HCT116 (cell line): ENCODE data around the gene ALMS1. TPM values are rescaled to one million over a fixed set of nuclear protein-coding genes. Genes with fewer than 3 reads are reported as not detected.

Experiments used
- ATAC-seq: fragments of 200-7000 bp; cut with Tn5 transposase; 2 replicates; pipeline ENCODE4 v1.9.1; 2020; ENCODE audit warnings: mild to moderate bottlenecking, moderate library complexity
- BruUV-seq: library from RNA; stranded (reverse); fragments of 400-500 nt; replicated peaks from 2 replicates; lab custom pipeline; 2021; lab: Mats Ljungman, UMichigan
- CTCF ChIA-PET: fragments of 300-600 bp; sonication (Branson Sonifier 250); formaldehyde crosslinking; loops from one replicate; lab custom pipeline; 2021; ENCODE audit warnings: antibody characterized with exemption; lab: Charles Lee
- POLR2A ChIA-PET: fragments of 300-600, 350-600 bp; sonication (Branson Sonifier 250); formaldehyde crosslinking; loops from one replicate; lab custom pipeline; 2021; ENCODE audit warnings: antibody characterized with exemption; lab: Charles Lee
- RAD21 ChIA-PET, 2 experiments: fragments of 300-600 bp; sonication (Branson Sonifier 250); formaldehyde crosslinking; loops; one replicate each; lab custom pipeline; 2023; ENCODE audit warnings: low total read pairs in 2 of 2; ENCODE audit not compliant: uncharacterized antibody in 2 of 2, unreplicated experiment in 2 of 2, low non-redundant PET in 1 of 2; lab: Charles Lee
- DNase-seq: peaks from one replicate; pipeline ENCODE4 v3.0.0-alpha.2; 2010; ENCODE audit warnings: low read depth, low spot score
- H2AFZ ChIP-seq: fragments of 200-600 bp; shearing (Covaris generic), sonication (generic); 2 replicates; pipeline ENCODE4 v1.6.1; 2017; ENCODE audit warnings: low read depth, mixed run types, mixed read lengths, antibody characterized with exemption, low read length; ENCODE audit not compliant: poor library complexity, severe bottlenecking
- H3K27ac ChIP-seq: 2 replicates; pipeline ENCODE4 v1.5.1; 2012; ENCODE audit warnings: low read depth, low read length
- H3K27me3 ChIP-seq: fragments of 200-600 bp; sonication (generic); 2 replicates; pipeline ENCODE4 v1.6.1; 2016; ENCODE audit warnings: mixed run types, low read length, mixed read lengths; ENCODE audit not compliant: insufficient read depth
- H3K36me3 ChIP-seq, 2 experiments: fragments of 200-500 bp in 1 of 2; fragments of 200-600 bp in 1 of 2; sonication (Bioruptor generic) in 1 of 2; sonication (generic) in 1 of 2; 2 replicates each; pipeline versions ENCODE4 v1.5.1 to v1.6.1; 2014 to 2016; ENCODE audit warnings: low read length in 2 of 2, inconsistent platforms in 1 of 2, mixed read lengths in 1 of 2, mixed run types in 1 of 2; ENCODE audit not compliant: insufficient read depth in 2 of 2, control insufficient read depth in 1 of 2
- H3K4me1 ChIP-seq, 2 experiments: fragments of 200-600 bp in 1 of 2; sonication (generic) in 1 of 2; 2 replicates each; pipeline versions ENCODE4 v1.5.1 to v1.6.1; 2012 to 2017; ENCODE audit warnings: low read length in 2 of 2, inconsistent platforms in 1 of 2, mild to moderate bottlenecking in 1 of 2, mixed read lengths in 1 of 2, mixed run types in 1 of 2, moderate library complexity in 1 of 2; ENCODE audit not compliant: insufficient read depth in 2 of 2, control insufficient read depth in 1 of 2
- H3K4me2 ChIP-seq: fragments of 200-600 bp; sonication (generic); 2 replicates; pipeline ENCODE4 v1.6.1; 2017; ENCODE audit warnings: mixed run types, low read length, mixed read lengths
- H3K4me3 ChIP-seq, 2 experiments: fragments of 200-600 bp in 1 of 2; sonication (generic) in 1 of 2; replicated peaks in 1 of 2; 2 replicates each; pipeline ENCODE4 v1.5.1; 2011 to 2016; ENCODE audit warnings: low read length in 2 of 2, control low read depth in 1 of 2, low read depth in 1 of 2, mild to moderate bottlenecking in 1 of 2, mixed read lengths in 1 of 2, mixed run types in 1 of 2
- H3K79me2 ChIP-seq: fragments of 200-600 bp; sonication (generic); 2 replicates; pipeline ENCODE4 v1.6.1; 2017; ENCODE audit warnings: mild to moderate bottlenecking, mixed run types, low read length, moderate library complexity, mixed read lengths; ENCODE audit not compliant: insufficient read depth
- H3K9ac ChIP-seq: fragments of 200-600 bp; sonication (generic); 2 replicates; pipeline ENCODE4 v1.6.1; 2016; ENCODE audit warnings: low read length, mixed read lengths
- H3K9me2 ChIP-seq: fragments of 200-600 bp; sonication (generic), shearing (Covaris generic); 2 replicates; pipeline ENCODE4 v1.6.1; 2017; ENCODE audit warnings: mixed run types, mild to moderate bottlenecking, moderate library complexity; ENCODE audit not compliant: insufficient read depth
- H3K9me3 ChIP-seq, 2 experiments: fragments of 200-500 bp in 1 of 2; fragments of 200-600 bp in 1 of 2; sonication (Bioruptor generic) in 1 of 2; sonication (generic) in 1 of 2; 2 replicates each; pipeline ENCODE4 v1.6.1; 2014 to 2017; ENCODE audit warnings: low read length in 2 of 2, mixed read lengths in 2 of 2, inconsistent platforms in 1 of 2, low read depth in 1 of 2, mild to moderate bottlenecking in 1 of 2, mixed run types in 1 of 2, moderate library complexity in 1 of 2; ENCODE audit not compliant: control insufficient read depth in 1 of 2, insufficient read depth in 1 of 2
- H4K20me1 ChIP-seq: fragments of 200-600 bp; sonication (generic), shearing (Covaris generic); 2 replicates; pipeline ENCODE4 v1.6.1; 2017; ENCODE audit warnings: mixed run types, mild to moderate bottlenecking, moderate library complexity; ENCODE audit not compliant: insufficient read depth
- ATF3 ChIP-seq: IDR thresholded peaks from 2 replicates; pipeline ENCODE4 v1.6.1; 2012
- CBX3 ChIP-seq: IDR thresholded peaks from 2 replicates; pipeline ENCODE4 v1.6.1; 2012; ENCODE audit warnings: low read depth
- CEBPB ChIP-seq: IDR thresholded peaks from 2 replicates; pipeline ENCODE4 v1.6.1; 2012; ENCODE audit warnings: low read depth
- EGR1 ChIP-seq: IDR thresholded peaks from 2 replicates; pipeline ENCODE4 v1.6.1; 2012; ENCODE audit warnings: low read depth
- EZH2 ChIP-seq: fragments of 200-600 bp; sonication (generic); IDR thresholded peaks from 2 replicates; pipeline ENCODE4 v1.6.1; 2017; ENCODE audit warnings: antibody characterized with exemption, mixed run types
- FOSL1 ChIP-seq: IDR thresholded peaks from 2 replicates; pipeline ENCODE4 v1.6.1; 2012; ENCODE audit warnings: low read depth
- JUND ChIP-seq: IDR thresholded peaks from 2 replicates; pipeline ENCODE4 v1.6.1; 2012
- MAX ChIP-seq: IDR thresholded peaks from 2 replicates; pipeline ENCODE4 v1.6.1; 2012
- POLR2AphosphoS5 ChIP-seq: IDR thresholded peaks from 2 replicates; pipeline ENCODE4 v1.6.1; 2011; ENCODE audit warnings: mild to moderate bottlenecking, low read depth, low read length, moderate library complexity
- REST ChIP-seq: IDR thresholded peaks from 2 replicates; pipeline ENCODE4 v1.6.1; 2012; ENCODE audit warnings: low read depth
- SIN3A ChIP-seq: IDR thresholded peaks from 2 replicates; pipeline ENCODE4 v1.6.1; 2012; ENCODE audit warnings: low read depth
- ZBTB33 ChIP-seq: IDR thresholded peaks from 2 replicates; pipeline ENCODE4 v1.6.1; 2011; ENCODE audit warnings: mild to moderate bottlenecking, low read length, moderate library complexity; ENCODE audit not compliant: insufficient replicate concordance; ENCODE audit errors: extremely low read depth
- ZFX ChIP-seq: fragments of 450-650 bp; IDR thresholded peaks from 2 replicates; pipeline ENCODE4 v1.6.1; 2017
- intact Hi-C: fragments of 100-400 bp; cut with micrococcal nuclease; formaldehyde crosslinking; loops from 2 replicates; pipeline ENCODE4 v1.10.0; 2022
- total RNA-seq: library from RNA; stranded (reverse); gene quantifications from one replicate; pipeline ENCODE4 v1.2.1, GENCODE V29; 2021; ENCODE audit not compliant: unreplicated experiment

ALMS1 gene
- total RNA-seq, 1 experiment from 2014 or later = 20.5 TPM

GRCh38 chr2:73566288-73566878, 180.7 kb downstream of the ALMS1 start (continued):
- TF ChIP-seq ATF3 (no peak), MAX (no peak), SIN3A (no peak)

- H2AFZ ChIP-seq = no peak overlapping the region
- H3K4me3 ChIP-seq = no peak overlapping the region
- TF ChIP-seq CBX3 (no peak), POLR2AphosphoS5 (no peak), MAX (no peak), JUND (no peak), EGR1 (no peak), ATF3 (no peak), CEBPB (no peak), FOSL1 (no peak), ZBTB33 (no peak), EZH2 (no peak), ZFX (no peak), REST (no peak)
- no peak overlapping the region for H3K4me2 ChIP-seq
- DNase-seq (no peak), ATAC-seq (no peak)
- no peaks in the 10 kb centered on the region for H3K79me2 ChIP-seq
- no peaks in the 10 kb centered on the region for H4K20me1 ChIP-seq
- no peaks in the 10 kb centered on the region for H3K9me3 ChIP-seq
- no peaks in the 10 kb centered on the region for H3K9me2 ChIP-seq
- intact Hi-C loops = no loop called here
- ChIA-PET RAD21 (no interaction called here), POLR2A (no interaction called here), CTCF (no interaction called here)
- H3K27ac ChIP-seq = no peak overlapping the region
- no TSS peak for BruUV-seq
- H3K9ac ChIP-seq = no peak overlapping the region
- H3K27me3 ChIP-seq = no peaks in the 10 kb centered on the region
- no peaks in the 10 kb centered on the region for H3K4me1 ChIP-seq
- no peaks in the 10 kb centered on the region; a peak in 1 of 4 replicates for H3K36me3 ChIP-seq
Observed at GRCh38 chr2:73575261-73575660, 189.6 kb downstream of the ALMS1 start.
